ENCODE measurements around the gene PAQR8. TPM values are rescaled to one million over a fixed set of nuclear protein-coding genes. Genes with fewer than 3 reads are reported as not detected.

PAQR8 gene
- total and polyA plus RNA-seq, 2 of the 13 experiments (the other 11 are each of a cell fraction or from before 2014, with no cell fraction given): 37.7 to 50.7 TPM

DNA sequence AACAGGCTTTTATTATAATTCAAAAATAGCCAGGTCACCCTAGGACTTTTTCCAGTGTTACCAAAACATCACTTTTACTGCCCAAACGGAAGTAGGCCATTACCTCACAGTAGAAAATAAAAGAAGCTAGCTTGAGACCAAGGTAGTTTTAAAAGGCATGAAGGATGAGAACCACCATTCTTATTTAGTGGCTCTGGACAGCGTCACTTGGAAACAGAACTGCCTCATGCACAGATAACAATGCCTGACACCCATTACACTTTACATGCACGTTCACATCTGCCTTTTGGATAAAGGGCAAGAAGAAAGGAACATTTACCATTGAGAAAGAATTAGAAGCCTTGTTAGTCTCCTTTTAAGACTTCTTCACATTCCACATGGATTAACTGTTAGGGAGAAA is 1.9 kb upstream of the PAQR8 start:
- Histone ChIP-seq H3K79me2 (ENCODE audit: insufficient read depth, low read length) (peaks cover 33% of the 10 kb centered on the region), H3K9me3 (ENCODE audit: low read length) (no peaks in the 10 kb centered on the region), H3K27ac (ENCODE audit: extremely low read length, insufficient read depth, low read length) (no peak overlapping the region), H3K4me2 (ENCODE audit: low read depth, low read length) (no peak overlapping the region), H3K4me3 (replicated peaks in 1 of 3; ENCODE audit: insufficient read depth in 1 of 3, low read depth in 2 of 3, low read length in 3 of 3) (no peak overlapping the region), H3K27me3 (ENCODE audit: control insufficient read depth in 1 of 2, insufficient read depth in 2 of 2, low read length in 2 of 2) (no peaks in the 10 kb centered on the region; a peak in 1 of 5 replicates), H3K4me1 (ENCODE audit: insufficient read depth, low read length) (peaks cover 61% of the 10 kb centered on the region), H4K20me1 (ENCODE audit: insufficient read depth, low read length) (peaks cover 7% of the 10 kb centered on the region; the same call in 1 of the 2 replicates), H3K36me3 (replicated peaks in 1 of 2; ENCODE audit: control insufficient read depth in 1 of 2, insufficient read depth in 2 of 2, low read length in 2 of 2) (no peaks in the 10 kb centered on the region; a peak in 1 of 5 replicates), H3K9ac (ENCODE audit: insufficient read depth, low read depth, low read length) (no peak overlapping the region), H2AFZ (ENCODE audit: low read length) (no peak overlapping the region)
- DNase-seq (ENCODE audit: low spot score) (no peak), ATAC-seq (no peak), FAIRE-seq (no peak)
- ChIA-PET CTCF (ENCODE audit: low intra/inter-chr PET ratio, low total read pairs) (no interaction called here), POLR2A (no interaction called here)
- intact Hi-C loops (cut with micrococcal nuclease; ENCODE audit: unreplicated experiment): loop anchor here (5.0 kb wide), 1 partner anchor 58 kb away; no protein-coding TSS in a partner anchor
- WGBS (ENCODE audit: low lambda C conversion rate): 87% methylated on average over 3 of the region's 3 CpGs
- in situ Hi-C loops (cut with HindIII; ENCODE audit: extremely low pct_ligation_motif_present, low pct_unique_long_range_greater_than_20kb): no loop called here
- BruUV-seq (replicated peaks): no TSS peak
- TF ChIP-seq ARNT (IDR thresholded peaks at IDR 0.05) (no peak), FIP1L1 (IDR thresholded peaks at IDR 0.05; ENCODE audit: borderline replicate concordance, insufficient read depth, low read depth, low read length) (no peak), ZBTB3 (CRISPR knock-in tag; IDR thresholded peaks at IDR 0.05; ENCODE audit: borderline replicate concordance, low read depth) (no peak), ZNF710 (CRISPR knock-in tag; IDR thresholded peaks at IDR 0.05; ENCODE audit: borderline replicate concordance) (no peak), ZMYM3 (CRISPR knock-in tag; IDR thresholded peaks at IDR 0.05) (no peak), CHCHD3 (CRISPR knock-in tag; IDR thresholded peaks at IDR 0.05) (no peak), ZNF354B (CRISPR knock-in tag; IDR thresholded peaks at IDR 0.05) (no peak)
- TF ChIP-seq, protein P1, sequence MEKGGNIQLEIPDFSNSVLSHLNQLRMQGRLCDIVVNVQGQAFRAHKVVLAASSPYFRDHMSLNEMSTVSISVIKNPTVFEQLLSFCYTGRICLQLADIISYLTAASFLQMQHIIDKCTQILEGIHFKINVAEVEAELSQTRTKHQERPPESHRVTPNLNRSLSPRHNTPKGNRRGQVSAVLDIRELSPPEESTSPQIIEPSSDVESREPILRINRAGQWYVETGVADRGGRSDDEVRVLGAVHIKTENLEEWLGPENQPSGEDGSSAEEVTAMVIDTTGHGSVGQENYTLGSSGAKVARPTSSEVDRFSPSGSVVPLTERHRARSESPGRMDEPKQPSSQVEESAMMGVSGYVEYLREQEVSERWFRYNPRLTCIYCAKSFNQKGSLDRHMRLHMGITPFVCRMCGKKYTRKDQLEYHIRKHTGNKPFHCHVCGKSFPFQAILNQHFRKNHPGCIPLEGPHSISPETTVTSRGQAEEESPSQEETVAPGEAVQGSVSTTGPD (CRISPR knock-in tag; IDR thresholded peaks at IDR 0.05): no peak
